ENCODE data around the gene OR2A5.
"Not testable (repeated sequence)": the region's sequence is repeated elsewhere in the genome, so short reads cannot be mapped to it uniquely, and the experiment has no call there.

GRCh38 chr7:144050884-144051283 lies 2.1 kb downstream of the OR2A5 start:
- not testable (repeated sequence) for TF ChIP-seq YY1 (IDR thresholded peaks at IDR 0.05; ENCODE audit: insufficient read depth, insufficient read length); SUZ12 (IDR thresholded peaks at IDR 0.05; ENCODE audit: extremely low read depth, insufficient read depth, insufficient read length)
